ENCODE data around the gene SMARCC1. TPM values are rescaled to one million over a fixed set of nuclear protein-coding genes. Genes with fewer than 3 reads are reported as not detected.

The SMARCC1 gene
- total and polyA plus RNA-seq, 2 of the 4 experiments (the other 2 are of a cell fraction) = 18.6 to 39.6 TPM

DNA sequence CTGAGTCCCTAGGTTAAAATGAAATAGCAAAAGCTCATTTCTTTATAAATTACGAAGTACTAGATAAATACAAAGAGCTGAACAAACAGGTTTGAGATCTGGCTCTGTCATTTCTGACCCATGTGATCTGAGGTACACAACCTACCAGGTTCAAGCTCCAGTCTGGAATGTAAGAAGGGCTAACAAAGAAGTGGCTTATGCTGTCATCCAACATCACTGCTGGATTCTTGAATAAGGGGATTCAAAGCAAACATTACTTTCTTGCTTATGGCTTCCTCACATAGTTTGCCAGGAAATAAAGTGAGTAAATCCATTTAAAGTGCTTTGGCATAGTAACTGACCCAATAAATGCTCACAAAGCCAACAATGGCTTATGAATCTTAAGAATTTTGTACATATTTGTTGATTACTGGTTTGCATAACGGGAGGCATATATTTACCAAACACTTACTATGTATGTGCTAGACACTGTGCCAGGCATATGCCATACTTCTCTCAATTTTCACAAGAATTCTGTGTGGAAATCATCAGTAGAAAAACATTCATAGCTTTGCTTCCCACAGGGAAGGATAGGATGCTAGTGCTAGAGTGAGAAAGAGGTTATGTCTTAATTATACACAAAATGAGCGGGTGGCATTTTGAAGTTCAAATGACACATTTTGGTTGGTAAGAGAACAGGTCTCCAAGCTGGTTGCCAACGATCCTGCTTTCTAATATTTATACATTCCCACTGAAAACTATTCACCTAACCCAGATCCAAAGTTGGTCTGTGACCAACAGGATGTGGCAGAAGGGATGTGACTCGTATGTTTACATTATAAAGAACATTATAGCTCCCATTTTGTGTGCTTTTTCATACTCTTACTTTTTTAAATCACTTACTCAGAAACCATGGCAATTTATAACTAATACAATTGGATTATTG lies 164.3 kb downstream of the SMARCC1 start (continued):
- TF ChIP-seq, protein P1, sequence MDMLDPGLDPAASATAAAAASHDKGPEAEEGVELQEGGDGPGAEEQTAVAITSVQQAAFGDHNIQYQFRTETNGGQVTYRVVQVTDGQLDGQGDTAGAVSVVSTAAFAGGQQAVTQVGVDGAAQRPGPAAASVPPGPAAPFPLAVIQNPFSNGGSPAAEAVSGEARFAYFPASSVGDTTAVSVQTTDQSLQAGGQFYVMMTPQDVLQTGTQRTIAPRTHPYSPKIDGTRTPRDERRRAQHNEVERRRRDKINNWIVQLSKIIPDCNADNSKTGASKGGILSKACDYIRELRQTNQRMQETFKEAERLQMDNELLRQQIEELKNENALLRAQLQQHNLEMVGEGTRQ (IDR thresholded peaks at IDR 0.05; ENCODE audit: low read depth, low read length) = no peak

DNA sequence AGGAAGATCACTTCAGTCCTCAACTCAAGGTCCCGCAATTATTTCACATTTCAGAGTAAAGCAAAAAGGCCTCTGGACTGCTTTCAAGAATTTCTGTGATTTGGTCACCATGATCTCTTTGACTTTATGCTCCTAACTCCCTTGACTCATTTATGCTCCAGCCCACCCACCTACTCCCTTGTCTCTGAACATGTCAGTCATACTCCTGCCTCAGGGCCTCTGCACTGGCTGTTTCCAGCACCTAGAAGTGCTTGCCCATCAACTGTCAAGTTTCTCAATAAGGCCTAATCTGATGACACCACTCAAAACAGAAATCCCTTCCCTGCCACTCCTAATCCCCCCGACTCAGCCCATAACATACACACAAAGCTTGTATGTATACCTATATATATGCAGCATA lies 166.9 kb downstream of the SMARCC1 start:
- CTCF ChIA-PET = no interaction called here
- Histone ChIP-seq H3K9me1 (ENCODE audit: insufficient read depth, low read length) (peaks cover 17% of the 10 kb centered on the region), H2BK15ac (ENCODE audit: low read depth, low read length) (no peak overlapping the region), H3K27me3 (ENCODE audit: control insufficient read depth, insufficient read depth, low read length) (no peaks in the 10 kb centered on the region), H3K36me3 (ENCODE audit: control insufficient read depth, insufficient read depth, low read length) (peaks cover 17% of the 10 kb centered on the region), H2AK5ac (ENCODE audit: low read depth, low read length) (no peak overlapping the region), H3K27ac (ENCODE audit: insufficient read depth, low read length) (no peak overlapping the region), H3K4me3 (ENCODE audit: insufficient read depth, low read depth, low read length) (no peak overlapping the region), H2BK120ac (ENCODE audit: low read depth, low read length) (no peak overlapping the region), H4K5ac (ENCODE audit: low read depth, low read length) (no peak overlapping the region), H3K4me1 (ENCODE audit: control insufficient read depth, insufficient read depth, low read length) (peaks cover 6% of the 10 kb centered on the region), H4K8ac (ENCODE audit: low read depth in 2 of 2, low read length in 2 of 2) (no peak overlapping the region), H3K18ac (ENCODE audit: low read depth, low read length) (no peak overlapping the region), H2BK20ac (ENCODE audit: low read depth, low read length) (no peak overlapping the region), H2AFZ (replicated peaks; ENCODE audit: low read length, poor library complexity) (no peak overlapping the region), H3K4me2 (ENCODE audit: low read depth, low read length) (no peak overlapping the region), H4K91ac (ENCODE audit: insufficient read depth, low read depth, low read length) (no peak overlapping the region), H3K79me1 (ENCODE audit: low read depth in 1 of 2, low read length in 2 of 2) (peaks cover 8 to 36% of the 10 kb centered on the region in 2 experiments), H3K9ac (ENCODE audit: low read depth, low read length) (no peak overlapping the region), H3K14ac (replicated peaks; ENCODE audit: low read depth, low read length) (no peak overlapping the region), H3K56ac (ENCODE audit: extremely low read depth, insufficient read depth, low read length) (no peak overlapping the region), H3K23ac (ENCODE audit: low read depth, low read length) (no peak overlapping the region), H2AK9ac (replicated peaks; ENCODE audit: low read depth, low read length, poor library complexity) (no peak overlapping the region), H2BK5ac (ENCODE audit: low read depth, low read length, poor library complexity, severe bottlenecking) (no peak overlapping the region), H3K9me3 (ENCODE audit: control insufficient read depth, insufficient read depth, low read length) (no peaks in the 10 kb centered on the region), H3K4ac (ENCODE audit: low read depth, low read length) (no peak overlapping the region), H4K20me1 (ENCODE audit: insufficient read depth, low read length) (peaks cover 29% of the 10 kb centered on the region; the same call in 1 of the 2 replicates)
- WGBS, 2 experiments (ENCODE audit: extremely low coverage in 2 of 2, insufficient read length in 1 of 2) = 92% methylated on average over 1 of the region's 2 CpGs; no CpG with 5 or more reads in 1 of the 2 experiments
- no peak for ATAC-seq (ENCODE audit: low read depth)
- dilution Hi-C loops (cut with HindIII; ENCODE audit: low sequenced_read_pairs, unreplicated experiment) = no loop called here
- intact Hi-C loops (cut with micrococcal nuclease) = no loop called here
- no peak for DNase-seq
- in situ Hi-C loops (cut with MboI; ENCODE audit: low sequenced_read_pairs) = no loop called here
- BruUV-seq (replicated peaks) = no TSS peak
- POLR2A ChIA-PET (ENCODE audit: unreplicated experiment) = no interaction called here
- TF ChIP-seq CEBPB (IDR thresholded peaks at IDR 0.05; ENCODE audit: low read depth, low read length) (no peak), SMC3 (IDR thresholded peaks at IDR 0.05; ENCODE audit: low read depth, low read length) (no peak), FOS (IDR thresholded peaks at IDR 0.05; ENCODE audit: low read depth, low read length) (no peak), RCOR1 (IDR thresholded peaks at IDR 0.05; ENCODE audit: insufficient replicate concordance, low read length) (no peak), MAFK (IDR thresholded peaks at IDR 0.05; ENCODE audit: low read depth, low read length) (no peak), CHD1 (IDR thresholded peaks at IDR 0.05; ENCODE audit: low read depth, low read length) (no peak), MXI1 (IDR thresholded peaks at IDR 0.05; ENCODE audit: borderline replicate concordance, low read depth, low read length) (no peak), NFE2L2 (IDR thresholded peaks at IDR 0.05; ENCODE audit: low read depth, low read length) (no peak)
- TF ChIP-seq, protein P2, sequence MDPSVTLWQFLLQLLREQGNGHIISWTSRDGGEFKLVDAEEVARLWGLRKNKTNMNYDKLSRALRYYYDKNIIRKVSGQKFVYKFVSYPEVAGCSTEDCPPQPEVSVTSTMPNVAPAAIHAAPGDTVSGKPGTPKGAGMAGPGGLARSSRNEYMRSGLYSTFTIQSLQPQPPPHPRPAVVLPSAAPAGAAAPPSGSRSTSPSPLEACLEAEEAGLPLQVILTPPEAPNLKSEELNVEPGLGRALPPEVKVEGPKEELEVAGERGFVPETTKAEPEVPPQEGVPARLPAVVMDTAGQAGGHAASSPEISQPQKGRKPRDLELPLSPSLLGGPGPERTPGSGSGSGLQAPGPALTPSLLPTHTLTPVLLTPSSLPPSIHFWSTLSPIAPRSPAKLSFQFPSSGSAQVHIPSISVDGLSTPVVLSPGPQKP (IDR thresholded peaks at IDR 0.05; ENCODE audit: borderline replicate concordance, low read depth, low read length) = no peak
- TF ChIP-seq, protein P3, sequence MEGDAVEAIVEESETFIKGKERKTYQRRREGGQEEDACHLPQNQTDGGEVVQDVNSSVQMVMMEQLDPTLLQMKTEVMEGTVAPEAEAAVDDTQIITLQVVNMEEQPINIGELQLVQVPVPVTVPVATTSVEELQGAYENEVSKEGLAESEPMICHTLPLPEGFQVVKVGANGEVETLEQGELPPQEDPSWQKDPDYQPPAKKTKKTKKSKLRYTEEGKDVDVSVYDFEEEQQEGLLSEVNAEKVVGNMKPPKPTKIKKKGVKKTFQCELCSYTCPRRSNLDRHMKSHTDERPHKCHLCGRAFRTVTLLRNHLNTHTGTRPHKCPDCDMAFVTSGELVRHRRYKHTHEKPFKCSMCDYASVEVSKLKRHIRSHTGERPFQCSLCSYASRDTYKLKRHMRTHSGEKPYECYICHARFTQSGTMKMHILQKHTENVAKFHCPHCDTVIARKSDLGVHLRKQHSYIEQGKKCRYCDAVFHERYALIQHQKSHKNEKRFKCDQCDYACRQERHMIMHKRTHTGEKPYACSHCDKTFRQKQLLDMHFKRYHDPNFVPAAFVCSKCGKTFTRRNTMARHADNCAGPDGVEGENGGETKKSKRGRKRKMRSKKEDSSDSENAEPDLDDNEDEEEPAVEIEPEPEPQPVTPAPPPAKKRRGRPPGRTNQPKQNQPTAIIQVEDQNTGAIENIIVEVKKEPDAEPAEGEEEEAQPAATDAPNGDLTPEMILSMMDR (conservative IDR thresholded peaks at IDR 0.05; ENCODE audit: low read depth, low read length) = no peak
